HUES48 (cell line): ENCODE data around the gene ACVR1B.

Experiments used
- H3K27ac ChIP-seq: one replicate; pipeline ENCODE4 v1.7.0; 2013; ENCODE audit warnings: low read depth, low read length, inconsistent platforms
- H3K27me3 ChIP-seq: 2 replicates; pipeline ENCODE4 v1.6.1; 2013; ENCODE audit warnings: mild to moderate bottlenecking, low read length; ENCODE audit not compliant: control insufficient read depth, insufficient read depth
- H3K36me3 ChIP-seq: 2 replicates; pipeline ENCODE4 v1.6.1; 2013; ENCODE audit warnings: low read length; ENCODE audit not compliant: control insufficient read depth, insufficient read depth
- H3K4me1 ChIP-seq: 2 replicates; pipeline ENCODE4 v1.6.1; 2013; ENCODE audit warnings: mild to moderate bottlenecking, low read length; ENCODE audit not compliant: control insufficient read depth, insufficient read depth
- H3K4me3 ChIP-seq: 2 replicates; pipeline ENCODE4 v1.5.1; 2013; ENCODE audit warnings: mild to moderate bottlenecking, low read depth, low read length
- H3K9ac ChIP-seq: 2 replicates; pipeline ENCODE4 v1.6.1; 2013; ENCODE audit warnings: mild to moderate bottlenecking, low read depth, low read length, moderate library complexity
- H3K9me3 ChIP-seq: 2 replicates; pipeline ENCODE4 v1.6.1; 2013; ENCODE audit warnings: low read length; ENCODE audit not compliant: control insufficient read depth, insufficient read depth

ACVR1B gene

GRCh38 chr12:51951199-51951842, at the start of gene ACVR1B:
Gene ACVR1B (plus strand): TSS chr12:51951699. CDS start chr12:51951744, 45 bp downstream.
- H3K27ac ChIP-seq = peak within 1 kb of the TSS; percentile 69
- H3K9ac ChIP-seq = peak within 1 kb of the TSS; percentile 71
- peak within 1 kb of the TSS; percentile 76 for H3K4me3 ChIP-seq
- peaks cover 57% of the 10 kb centered on the region for H3K27me3 ChIP-seq
- no peaks in the 10 kb centered on the region; the same call in 1 of the 2 replicates for H3K36me3 ChIP-seq
- peaks cover 11% of the 10 kb centered on the region for H3K4me1 ChIP-seq
- H3K9me3 ChIP-seq = no peaks in the 10 kb centered on the region

- Histone ChIP-seq H3K9me3 (no peaks in the 10 kb centered on the region), H3K27me3 (peaks cover 12% of the 10 kb centered on the region), H3K4me1 (0 out of 2 replicates have a peak, but pooled peaks cover 5% of the 10 kb centered on the region), H3K9ac (no peak overlapping the region), H3K27ac (no peak overlapping the region), H3K4me3 (no peak overlapping the region), H3K36me3 (no peaks in the 10 kb centered on the region)
These were observed 49.6 kb upstream of the ACVR1B start for GRCh38 chr12:51901881-51902280.

- Histone ChIP-seq H3K36me3 (no peaks in the 10 kb centered on the region), H3K4me3 (no peak overlapping the region), H3K9me3 (no peaks in the 10 kb centered on the region), H3K9ac (no peak overlapping the region), H3K27ac (no peak overlapping the region), H3K27me3 (peaks cover 41% of the 10 kb centered on the region), H3K4me1 (0 out of 2 replicates have a peak, but pooled peaks cover 5% of the 10 kb centered on the region)
These were observed 46.5 kb upstream of the ACVR1B start for GRCh38 chr12:51904951-51905470.

GRCh38 chr12:51905471-51906429, 45.7 kb upstream of the ACVR1B start:
- Histone ChIP-seq H3K4me3 (no peak overlapping the region), H3K9ac (no peak overlapping the region), H3K27ac (no peak overlapping the region)

GRCh38 chr12:51906430-51907082, 44.9 kb upstream of the ACVR1B start:
- Histone ChIP-seq H3K9ac (no peak overlapping the region), H3K9me3 (no peaks in the 10 kb centered on the region), H3K36me3 (no peaks in the 10 kb centered on the region), H3K4me3 (peak overlapping the region; percentile 64; the same call in 1 of the 2 replicates), H3K27ac (no peak overlapping the region), H3K4me1 (0 out of 2 replicates have a peak, but pooled peaks cover 5% of the 10 kb centered on the region), H3K27me3 (peaks cover 52% of the 10 kb centered on the region)

More at GRCh38 chr12:51905471-51906429, 45.7 kb upstream of the ACVR1B start:
- 0 out of 2 replicates have a peak, but pooled peaks cover 5% of the 10 kb centered on the region for H3K4me1 ChIP-seq
- H3K36me3 ChIP-seq = no peaks in the 10 kb centered on the region
- H3K9me3 ChIP-seq = no peaks in the 10 kb centered on the region
- peaks cover 48% of the 10 kb centered on the region for H3K27me3 ChIP-seq

GRCh38 chr12:51907083-51907855, 44.2 kb upstream of the ACVR1B start, which contains the start of gene ACVRL1:
Gene ACVRL1 (plus strand): TSS chr12:51907504. CDS start chr12:51912475, 4,971 bp downstream.
- H3K36me3 ChIP-seq = no peaks in the 10 kb centered on the region
- H3K4me1 ChIP-seq = 0 out of 2 replicates have a peak, but pooled peaks cover 5% of the 10 kb centered on the region
- H3K27ac ChIP-seq = no peak within 1 kb of the TSS
- H3K27me3 ChIP-seq = peaks cover 52% of the 10 kb centered on the region
- H3K9me3 ChIP-seq = no peaks in the 10 kb centered on the region
- H3K9ac ChIP-seq = no peak within 1 kb of the TSS
- H3K4me3 ChIP-seq = peak within 1 kb of the TSS; percentile 64

GRCh38 chr12:51907856-51908425, 43.6 kb upstream of the ACVR1B start:
- Histone ChIP-seq H3K4me3 (peak overlapping the region; percentile 64; the same call in 1 of the 2 replicates), H3K4me1 (0 out of 2 replicates have a peak, but pooled peaks cover 5% of the 10 kb centered on the region), H3K27ac (no peak overlapping the region), H3K36me3 (no peaks in the 10 kb centered on the region), H3K9me3 (no peaks in the 10 kb centered on the region), H3K27me3 (peaks cover 52% of the 10 kb centered on the region), H3K9ac (no peak overlapping the region)

GRCh38 chr12:51908876-51909592, 42.5 kb upstream of the ACVR1B start:
- H3K27me3 ChIP-seq = peaks cover 52% of the 10 kb centered on the region

GRCh38 chr12:51910168-51910567, 41.3 kb upstream of the ACVR1B start:
- Histone ChIP-seq H3K36me3 (no peaks in the 10 kb centered on the region), H3K9me3 (no peaks in the 10 kb centered on the region), H3K4me3 (no peak overlapping the region), H3K27ac (no peak overlapping the region), H3K4me1 (0 out of 2 replicates have a peak, but pooled peaks cover 5% of the 10 kb centered on the region), H3K9ac (no peak overlapping the region), H3K27me3 (peaks cover 52% of the 10 kb centered on the region)

More at GRCh38 chr12:51908876-51909592, 42.5 kb upstream of the ACVR1B start:
- Histone ChIP-seq H3K4me3 (no peak overlapping the region), H3K4me1 (0 out of 2 replicates have a peak, but pooled peaks cover 5% of the 10 kb centered on the region), H3K27ac (no peak overlapping the region), H3K9ac (no peak overlapping the region), H3K36me3 (no peaks in the 10 kb centered on the region), H3K9me3 (no peaks in the 10 kb centered on the region)
